Epidermal melanocyte (primary cell): Measurements from ENCODE around the gene CCDC144A.
"Not testable (repeated sequence)": the region's sequence is repeated elsewhere in the genome, so short reads cannot be mapped to it uniquely, and the experiment has no call there.

Source experiments
- DNase-seq: peaks from one replicate; pipeline ENCODE4 v3.0.0; 2011; ENCODE audit warnings: low spot score; ENCODE audit not compliant: insufficient read length

The CCDC144A gene

DNA sequence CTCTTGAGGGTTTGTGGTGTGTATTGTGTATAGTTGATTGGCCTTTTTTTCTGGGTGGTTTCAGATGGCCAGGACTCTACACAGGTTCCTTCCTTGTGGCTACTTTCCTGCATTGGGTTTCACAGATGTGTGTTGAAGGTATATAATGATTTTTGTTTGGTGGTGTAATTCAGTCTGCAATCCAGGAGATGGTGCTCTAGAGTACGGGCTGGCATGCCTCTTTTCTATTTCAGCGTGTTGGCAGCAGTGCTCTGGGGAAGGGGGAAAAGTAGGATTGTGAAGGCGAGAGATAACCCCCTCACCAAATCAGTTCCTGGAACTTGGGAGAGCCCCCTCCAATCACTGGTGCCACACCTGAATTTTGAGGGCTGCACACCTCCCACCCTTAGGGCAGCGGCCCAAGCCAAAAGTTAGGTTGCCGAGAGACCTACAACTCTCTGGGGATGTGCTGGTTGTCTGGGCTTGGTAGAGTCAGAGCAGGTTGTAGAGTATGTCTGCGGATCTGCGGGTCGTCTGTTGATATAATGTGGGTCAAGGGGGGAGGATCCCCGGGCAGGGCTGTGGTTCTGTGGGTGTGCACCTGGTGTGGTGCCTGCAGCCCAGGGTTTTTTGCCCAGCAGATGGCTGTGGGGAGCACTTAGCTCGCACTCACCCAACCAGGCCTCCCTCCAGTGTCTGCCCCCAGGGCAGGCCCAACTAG is 61.3 kb downstream of the CCDC144A start:
- DNase-seq, result not testable (repeated sequence)

DNA sequence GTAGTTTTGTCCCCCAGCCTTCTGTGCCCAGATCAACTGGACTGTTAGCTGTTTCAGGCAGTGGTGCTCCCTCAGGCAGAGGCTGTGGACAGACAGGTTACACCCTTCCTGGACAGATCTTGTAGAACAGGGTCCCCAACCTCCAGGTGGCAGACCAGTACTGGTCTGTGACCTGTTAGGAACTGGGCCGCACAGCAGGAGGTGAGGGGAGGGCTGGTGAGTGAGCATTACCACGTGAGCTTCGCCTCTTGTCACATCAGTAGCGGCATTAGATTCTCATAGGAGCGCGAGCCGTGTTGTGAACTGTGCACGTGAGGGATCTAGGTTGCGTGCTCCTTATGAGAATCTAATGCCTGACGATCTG is 61.9 kb downstream of the CCDC144A start:
- not testable (repeated sequence) for DNase-seq

DNA sequence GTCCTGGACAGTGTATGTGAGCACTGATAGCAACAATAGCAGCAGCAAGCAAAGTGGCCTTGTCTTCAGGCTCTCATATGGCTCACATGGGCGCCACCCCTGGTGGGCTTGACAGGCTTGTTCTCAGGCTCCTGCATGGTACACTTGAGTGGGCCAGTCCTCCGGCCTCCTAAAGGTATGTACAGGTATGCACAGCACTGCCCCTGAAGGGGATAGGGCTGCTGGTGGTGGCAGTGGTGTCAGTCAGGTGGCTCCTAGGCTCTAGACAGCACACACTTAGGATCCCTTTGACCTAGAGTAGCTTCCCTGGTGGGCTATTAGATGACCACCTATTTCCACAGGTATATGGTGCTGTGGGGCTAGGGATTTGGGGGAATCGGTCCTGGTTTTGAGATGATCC is 67.5 kb downstream of the CCDC144A start:
- not testable (repeated sequence) for DNase-seq

DNA sequence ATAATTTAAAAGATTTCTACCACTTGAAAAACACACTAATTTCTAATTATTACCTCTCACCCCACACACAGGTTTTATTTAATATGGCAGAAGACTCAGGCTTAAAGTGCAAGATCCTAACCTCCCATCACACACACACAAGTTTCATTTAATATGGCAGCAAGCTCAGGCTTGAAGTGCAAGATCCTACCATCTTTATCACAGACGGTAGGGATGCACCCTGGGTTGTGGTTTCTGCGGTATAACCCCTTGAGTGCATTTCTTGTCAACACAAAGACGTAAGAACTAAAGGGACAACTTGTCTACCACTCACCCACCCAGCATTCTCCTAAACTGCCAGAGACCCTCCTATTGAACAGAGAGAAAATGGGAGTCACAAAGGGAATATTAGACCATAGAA is 68.1 kb downstream of the CCDC144A start:
- DNase-seq, result not testable (repeated sequence)

DNA sequence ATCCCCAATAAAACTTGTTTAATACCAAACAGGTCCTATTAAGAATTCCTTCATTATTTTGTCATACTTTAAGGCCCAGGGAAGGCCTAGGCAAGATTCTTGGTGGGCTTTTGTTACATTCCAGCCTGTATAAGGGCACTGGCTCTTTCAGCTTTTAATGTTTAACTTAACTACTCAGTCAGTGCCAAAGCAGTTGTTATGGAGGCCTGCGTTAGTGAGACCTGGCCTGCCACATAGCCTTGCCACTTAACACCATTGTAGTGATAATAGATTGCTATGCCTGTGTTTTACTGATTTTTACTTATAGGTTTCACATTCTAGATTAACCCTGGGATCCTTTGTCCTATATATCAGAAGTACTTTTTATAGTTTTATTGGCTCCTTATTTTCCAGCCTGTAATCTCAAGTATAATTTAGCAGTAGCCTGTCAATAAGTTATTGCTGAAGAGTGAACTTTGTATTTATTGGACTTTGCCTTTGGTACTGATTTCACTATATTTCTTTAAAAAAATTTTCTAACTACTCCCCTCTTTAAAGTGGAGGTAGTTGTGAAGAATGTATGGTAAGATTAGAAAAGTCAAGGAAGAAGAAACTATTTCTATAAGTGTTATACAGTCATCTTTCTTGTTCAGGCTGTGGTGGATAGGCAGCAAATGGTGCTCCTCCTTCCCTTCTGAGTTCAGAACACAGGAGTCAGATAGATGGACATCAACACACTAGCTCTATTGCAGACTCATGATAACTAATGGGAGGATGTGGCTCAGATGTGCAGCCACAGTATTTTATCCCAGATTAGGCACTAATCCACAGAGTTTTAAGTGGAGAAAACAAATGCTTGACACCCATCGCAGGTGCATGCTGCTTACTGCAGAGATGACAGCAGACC is 78.5 kb downstream of the CCDC144A start:
- DNase-seq, result not testable (repeated sequence)

DNA sequence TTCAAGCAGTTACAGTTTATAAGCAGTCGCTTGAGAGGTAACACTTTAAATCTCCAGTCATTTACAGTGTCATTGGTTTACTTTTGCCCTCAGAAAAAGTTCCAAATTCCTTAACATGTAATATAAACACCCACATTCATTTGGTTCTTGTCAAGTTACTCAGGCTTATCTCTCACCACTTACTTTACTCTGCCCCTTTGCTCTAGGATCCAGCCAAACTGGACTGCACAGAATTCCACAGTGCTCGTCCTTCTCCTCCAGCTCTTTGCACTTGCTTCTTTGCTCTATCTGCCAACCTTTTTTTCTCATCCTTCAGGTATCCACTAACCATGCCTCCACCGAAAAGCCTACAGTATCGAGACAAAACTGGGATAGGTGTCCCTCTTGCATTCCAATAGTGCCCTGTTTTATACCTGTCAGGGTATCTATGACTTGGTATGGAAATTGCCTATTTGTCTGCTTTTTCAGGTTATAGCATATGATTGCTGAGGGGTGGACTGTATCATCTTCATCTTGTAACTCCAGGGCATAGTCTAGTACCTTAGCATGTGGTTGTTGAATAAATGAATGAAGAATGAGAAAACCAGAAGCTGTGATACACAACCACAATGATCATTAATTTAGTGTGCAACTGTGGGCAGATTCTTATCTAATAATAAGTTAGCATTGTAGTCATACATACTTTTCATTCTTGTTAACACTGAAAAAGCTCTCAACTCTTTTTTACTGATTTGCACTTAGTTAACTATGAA is 82.5 kb downstream of the CCDC144A start:
- not testable (repeated sequence) for DNase-seq

DNA sequence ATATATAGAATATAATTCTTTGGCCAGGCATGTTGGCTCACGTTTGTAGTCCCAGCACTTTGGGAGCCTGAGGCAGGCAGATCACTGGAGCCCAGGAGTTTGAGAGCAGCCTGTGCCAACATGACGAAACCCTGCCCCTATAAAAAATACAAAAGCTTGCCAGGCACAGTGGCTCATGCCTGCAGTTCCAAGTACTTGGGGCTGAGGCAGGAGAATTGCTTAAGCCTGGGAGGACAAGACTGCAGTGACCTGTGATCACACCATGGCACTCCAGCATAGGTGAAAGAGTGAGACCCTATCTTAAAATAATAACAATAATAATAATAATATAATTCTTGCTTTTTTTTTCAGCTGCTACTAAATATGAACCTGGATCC is 83.1 kb downstream of the CCDC144A start:
- DNase-seq, result not testable (repeated sequence)

DNA sequence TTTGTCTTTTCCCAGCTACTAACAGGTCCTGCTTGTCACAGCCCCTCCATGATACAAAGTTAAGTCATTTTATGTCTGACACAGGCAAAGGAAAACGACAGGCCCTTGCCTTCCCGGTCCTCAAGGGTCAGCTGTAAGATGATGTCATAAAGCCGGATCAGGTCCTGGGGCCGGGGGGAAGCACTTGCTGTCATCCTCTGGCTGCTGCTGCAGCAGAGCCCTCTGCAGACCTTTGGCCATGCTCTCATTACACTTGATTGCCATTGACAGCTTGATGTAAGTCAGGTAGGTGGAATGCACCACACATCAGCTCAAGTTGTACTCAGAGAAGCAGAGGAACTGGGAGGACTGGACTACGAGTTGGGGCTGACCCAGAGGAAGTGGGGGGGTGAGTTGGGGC is 97.8 kb downstream of the CCDC144A start:
- DNase-seq, result not testable (repeated sequence)

DNA sequence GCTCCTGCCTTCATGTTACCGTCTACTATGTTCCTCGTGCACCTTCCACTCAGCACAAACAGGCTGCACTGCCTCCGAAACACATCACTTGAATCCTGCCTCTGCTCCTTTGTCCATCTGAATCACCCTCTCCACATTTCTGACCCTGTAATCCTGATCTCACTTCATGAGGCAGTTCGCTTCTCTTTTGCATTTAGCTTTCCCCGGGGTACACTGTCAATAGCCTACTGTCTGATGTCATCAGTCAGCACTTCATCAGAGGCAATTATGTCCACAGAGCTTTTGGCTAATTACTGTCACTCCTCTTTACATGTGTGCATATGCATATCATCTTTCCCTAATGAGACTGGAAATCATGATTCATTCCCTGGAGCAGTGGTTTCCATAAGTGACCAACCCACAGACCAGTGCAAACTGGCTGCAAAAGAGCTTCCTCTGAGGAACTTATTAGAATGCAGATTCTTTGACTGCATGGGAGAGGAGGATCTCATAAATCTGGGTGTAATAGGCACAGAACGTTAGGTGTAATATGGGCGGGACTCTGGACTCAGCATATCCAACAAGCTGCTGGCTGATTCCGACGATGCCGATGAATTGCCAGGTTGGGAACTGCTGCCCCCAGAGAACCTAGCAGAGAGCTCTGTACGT is 99.0 kb downstream of the CCDC144A start:
- DNase-seq, result not testable (repeated sequence)

DNA sequence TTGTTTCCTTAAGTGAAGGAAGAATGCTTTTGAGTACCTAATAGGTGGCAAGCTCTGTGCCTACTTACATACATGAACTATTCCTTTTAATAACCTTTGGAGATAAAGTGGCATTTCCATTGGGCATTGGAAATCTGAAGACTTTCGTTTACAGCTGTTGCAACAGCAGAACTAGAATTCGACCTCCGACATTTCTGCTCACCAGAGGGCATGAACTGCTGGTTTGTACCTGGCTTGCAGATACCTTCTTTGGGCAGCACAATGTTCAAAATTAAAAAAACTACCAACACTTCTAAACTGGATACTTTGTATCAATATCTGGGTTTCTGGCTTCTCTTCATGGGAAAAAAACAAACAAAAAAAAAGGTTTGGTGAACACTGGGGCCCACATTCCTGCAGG is 99.6 kb downstream of the CCDC144A start:
- DNase-seq, result not testable (repeated sequence)

DNA sequence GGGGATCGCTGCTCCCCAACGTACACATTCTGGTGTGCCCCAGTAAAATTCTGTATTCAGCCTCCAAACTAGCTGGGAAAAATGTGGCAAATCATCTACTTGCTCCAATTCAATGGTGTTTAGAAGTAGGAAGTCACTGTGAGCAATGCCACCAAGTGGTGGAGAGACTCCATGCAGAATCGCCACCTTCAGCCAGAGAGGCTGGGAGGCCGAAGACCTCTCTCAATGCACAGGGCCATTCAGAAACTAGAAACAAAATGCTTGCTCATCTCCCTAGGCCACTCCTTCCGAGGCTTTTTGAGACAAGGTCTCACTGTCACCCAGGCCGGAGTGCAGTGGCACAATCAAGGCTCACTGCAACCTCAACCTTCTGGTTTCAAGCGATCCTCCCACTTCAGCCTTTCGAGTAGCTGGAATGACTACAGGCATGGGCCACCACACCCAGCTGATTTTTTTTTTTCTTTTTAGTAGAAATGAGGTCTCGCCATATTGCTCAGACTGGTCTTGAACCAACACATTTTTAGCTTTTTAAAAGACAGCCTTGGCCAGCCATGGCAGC is 100.4 kb downstream of the CCDC144A start:
- DNase-seq, result not testable (repeated sequence)

DNA sequence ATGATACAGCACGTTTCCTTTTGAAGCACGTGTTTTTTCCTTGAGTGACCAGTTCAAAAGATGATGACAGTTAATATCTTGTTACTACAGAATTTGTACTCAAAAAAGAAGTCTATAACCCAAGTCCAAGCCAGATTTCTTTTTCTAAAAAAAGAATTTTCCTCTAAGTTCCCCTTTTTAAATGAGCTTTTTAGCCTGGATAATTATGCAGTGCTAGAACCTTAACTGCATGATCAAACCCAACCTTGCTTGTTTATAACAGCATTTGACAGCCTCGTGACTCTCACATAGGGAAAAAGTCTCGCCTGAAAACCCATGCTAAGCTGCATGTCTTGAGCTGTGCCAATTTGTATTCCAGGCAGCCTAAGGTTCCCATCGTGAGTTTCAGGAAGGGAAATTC is 104.2 kb downstream of the CCDC144A start:
- DNase-seq, result not testable (repeated sequence)

DNA sequence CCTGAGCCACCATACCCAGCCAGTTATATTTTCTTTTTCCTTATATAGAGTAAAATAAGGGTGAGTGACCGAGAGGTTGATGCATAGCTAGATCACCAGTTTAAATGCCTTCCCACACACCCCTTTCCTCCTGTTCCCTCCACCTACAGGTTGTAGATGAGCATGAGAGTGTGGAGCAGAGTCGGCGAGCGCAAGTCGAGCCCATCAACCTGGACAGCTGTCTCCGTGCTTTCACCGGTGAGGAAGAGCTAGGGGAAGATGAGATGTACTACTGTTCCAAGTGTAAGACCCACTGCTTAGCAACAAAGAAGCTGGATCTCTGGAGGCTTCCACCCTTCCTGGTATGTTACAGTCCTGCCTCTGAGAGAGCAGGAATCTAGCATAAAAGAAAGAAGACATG is 105.9 kb downstream of the CCDC144A start:
- not testable (repeated sequence) for DNase-seq

DNA sequence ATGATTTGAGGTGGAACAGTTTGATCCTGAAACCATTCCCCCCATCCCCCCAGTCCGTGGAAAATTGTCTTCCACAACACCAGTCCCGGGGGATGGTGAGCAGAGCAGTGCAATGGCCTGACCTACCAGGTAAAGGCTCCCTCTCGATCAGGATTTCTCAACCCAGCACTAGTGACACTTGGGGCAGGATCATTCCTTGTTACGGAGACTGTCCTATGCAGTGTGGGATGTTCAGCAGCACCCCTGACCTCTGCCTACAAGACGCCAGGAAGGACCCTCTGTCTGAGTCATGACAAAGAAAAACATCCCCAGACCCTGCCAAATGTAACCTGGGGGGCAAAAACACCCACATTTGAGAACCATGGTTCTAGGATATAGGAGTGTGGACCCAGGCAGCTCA is 114.8 kb downstream of the CCDC144A start:
- DNase-seq, result not testable (repeated sequence)

DNA sequence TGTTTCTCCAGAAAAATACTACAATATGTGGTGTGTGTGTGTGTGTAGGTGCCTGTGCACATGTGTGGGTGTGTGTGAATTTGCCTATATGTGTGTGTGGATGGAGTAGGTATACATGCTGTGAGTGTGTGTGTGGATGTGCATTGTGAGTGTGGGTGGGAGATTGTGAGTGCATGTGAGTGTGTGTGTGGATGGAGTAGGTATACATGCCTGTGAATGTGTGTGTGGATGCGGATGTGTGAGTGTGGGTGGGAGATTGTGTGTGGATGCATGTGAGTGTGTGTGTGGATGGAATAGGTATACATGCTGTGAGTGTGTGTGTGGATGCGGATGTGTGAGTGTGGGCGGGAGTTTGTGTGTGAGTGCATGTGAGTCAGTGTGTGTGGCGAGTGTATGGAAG is 116.6 kb downstream of the CCDC144A start:
- not testable (repeated sequence) for DNase-seq

DNA sequence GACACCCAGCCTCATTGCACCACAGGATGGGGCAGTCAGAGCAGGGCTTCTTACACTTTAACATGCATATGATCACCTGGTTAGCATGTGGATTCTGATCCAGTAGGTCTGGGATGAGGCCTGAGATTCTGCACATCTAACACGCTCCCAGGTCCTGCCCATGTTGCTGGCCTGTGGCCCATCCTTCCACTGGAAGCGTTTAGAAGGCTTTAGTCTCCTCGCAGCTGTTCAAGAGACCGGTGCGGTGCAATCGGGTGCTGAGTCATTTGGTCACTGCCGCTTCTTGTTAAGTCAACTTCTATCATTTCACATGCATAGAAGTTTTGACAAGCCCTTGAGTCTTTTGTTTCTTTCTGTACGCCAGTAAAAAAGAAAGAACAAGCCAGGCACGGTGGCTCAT is 117.6 kb downstream of the CCDC144A start:
- not testable (repeated sequence) for DNase-seq

DNA sequence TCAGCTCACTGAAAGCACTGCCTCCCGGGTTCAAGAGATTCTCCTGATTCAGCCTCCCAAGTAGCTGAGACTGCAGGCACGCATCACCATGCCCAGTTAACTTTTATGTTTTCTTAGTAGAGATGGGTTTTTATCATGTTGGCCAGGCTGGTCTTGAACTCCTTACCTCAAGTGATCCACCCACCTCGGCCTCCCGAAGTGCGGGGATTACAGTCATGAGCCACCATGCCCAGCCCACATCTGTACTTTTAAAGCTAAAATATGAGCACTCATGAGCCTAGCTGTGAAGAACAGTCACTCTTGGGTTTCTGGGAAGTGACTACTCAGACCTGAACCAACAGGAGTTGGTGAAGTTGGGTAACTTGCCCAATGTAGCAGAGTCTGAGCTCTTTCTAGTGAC is 120.2 kb downstream of the CCDC144A start:
- not testable (repeated sequence) for DNase-seq

DNA sequence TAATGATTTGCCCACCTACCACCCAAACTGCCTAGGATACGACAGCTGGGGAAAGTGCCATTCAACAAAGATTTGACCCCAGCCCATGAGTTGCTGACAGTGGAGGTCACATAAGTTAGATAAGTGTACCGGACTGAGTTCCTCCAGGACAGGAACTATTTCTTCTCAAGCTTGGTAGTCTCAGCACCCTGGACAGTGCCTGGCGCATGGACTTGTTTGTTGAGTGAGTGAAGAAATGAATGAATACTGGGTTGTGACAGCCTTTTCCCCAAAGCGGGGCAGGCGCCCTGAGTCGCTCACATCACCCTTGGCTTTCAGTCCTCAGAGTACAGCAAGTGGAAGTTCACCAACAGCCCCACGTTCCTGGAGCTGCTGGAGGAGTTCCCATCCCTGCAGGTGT is 122.1 kb downstream of the CCDC144A start:
- DNase-seq, result not testable (repeated sequence)

DNA sequence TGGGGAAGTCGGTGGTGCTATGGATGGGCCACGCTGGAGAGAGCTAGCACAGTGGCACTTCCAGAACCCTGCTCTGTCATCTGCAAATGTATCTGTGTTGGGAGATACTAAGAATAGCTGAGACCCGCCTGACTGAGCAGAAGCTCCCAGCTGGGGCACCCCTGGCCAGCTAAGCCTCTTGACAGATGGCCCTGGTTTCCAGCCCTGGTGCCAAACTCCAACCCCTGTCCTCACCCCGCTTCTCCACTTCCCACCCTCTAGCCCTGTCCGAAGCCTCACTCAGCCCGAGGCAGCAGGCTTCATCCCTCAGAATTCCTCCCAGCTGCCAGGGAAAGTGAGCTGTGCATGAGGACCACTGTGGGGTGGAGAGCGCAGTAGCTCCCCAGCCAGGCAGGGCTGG is 124.4 kb downstream of the CCDC144A start:
- DNase-seq, result no peak

DNA sequence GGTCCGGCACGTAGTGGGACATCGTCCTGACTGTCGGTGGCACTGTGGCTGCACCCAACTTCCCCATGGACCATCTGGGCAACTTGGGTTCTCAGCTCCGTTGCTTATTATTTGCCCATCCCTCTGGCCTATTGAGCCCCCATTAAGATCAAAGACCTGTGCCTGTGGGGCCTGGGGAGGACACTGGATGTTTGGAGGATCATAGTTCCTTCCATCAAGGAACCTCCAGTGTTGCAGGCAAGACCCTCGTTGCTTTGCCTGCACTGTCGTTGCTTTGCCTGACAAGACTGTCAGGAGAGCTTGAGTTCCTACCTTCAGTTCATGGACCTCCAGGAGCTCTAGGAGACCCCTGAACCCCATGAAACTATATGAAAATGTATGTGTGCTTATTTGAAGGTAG is 127.2 kb downstream of the CCDC144A start:
- no peak for DNase-seq

DNA sequence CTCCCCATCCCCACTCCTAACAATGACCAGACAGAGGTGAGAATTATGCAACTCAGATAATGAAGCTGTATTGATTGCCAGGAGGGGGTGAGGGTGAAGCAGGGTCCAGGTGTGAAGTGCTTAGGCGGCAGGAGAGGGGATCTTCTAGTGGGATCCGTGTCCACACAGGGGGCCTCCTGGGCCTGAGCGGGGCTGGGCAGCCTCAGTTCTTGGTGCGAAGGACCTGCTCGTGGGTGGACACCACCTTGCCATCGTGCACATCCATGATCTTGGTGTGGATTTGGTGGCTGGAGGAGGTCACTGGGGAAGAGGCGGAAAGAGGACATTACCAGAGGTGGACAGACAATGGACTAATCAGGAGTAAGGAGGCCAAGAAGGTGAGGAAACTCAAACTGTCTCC is 127.9 kb downstream of the CCDC144A start:
- DNase-seq, result not testable (repeated sequence)
